Mesodermal cell (in vitro differentiated cells): Measurements from ENCODE around the gene CCN6.
A peak's percentile ranks its signal among the peaks of the same experiment; 100 is the strongest.
"Not testable (repeated sequence)": the region's sequence is repeated elsewhere in the genome, so short reads cannot be mapped to it uniquely, and the experiment has no call there.

ENCODE experiments used
- H3K27ac ChIP-seq: 2 replicates; pipeline ENCODE4 v1.7.0; 2013; ENCODE audit warnings: mild to moderate bottlenecking, low read depth, low read length, moderate library complexity; ENCODE audit not compliant: severe bottlenecking
- H3K36me3 ChIP-seq: 2 replicates; pipeline ENCODE4 v1.7.1; 2013; ENCODE audit warnings: mild to moderate bottlenecking, low read length, moderate library complexity; ENCODE audit not compliant: control insufficient read depth, insufficient read depth
- H3K4me1 ChIP-seq: one replicate; pipeline ENCODE4 v1.7.1; 2013; ENCODE audit warnings: mild to moderate bottlenecking, low read length; ENCODE audit not compliant: insufficient read depth, control insufficient read depth, poor library complexity, severe bottlenecking
- H3K4me3 ChIP-seq: 2 replicates; pipeline ENCODE4 v1.7.0; 2013; ENCODE audit warnings: low read length, control low read depth, mild to moderate bottlenecking; ENCODE audit not compliant: insufficient read depth, poor library complexity, severe bottlenecking; ENCODE audit errors: extremely low read depth
- H3K9me3 ChIP-seq: 2 replicates; pipeline ENCODE4 v1.7.1; 2013; ENCODE audit warnings: mild to moderate bottlenecking, low read length, moderate library complexity; ENCODE audit not compliant: control insufficient read depth
- WGBS, 2 experiments: methylation state at CpG; one replicate each; pipeline ENCODE4 v1.1.5; 2013; ENCODE audit warnings: missing lambda C conversion rate in 2 of 2; ENCODE audit not compliant: insufficient coverage in 2 of 2; 5-methylcytosine and 5-hydroxymethylcytosine counted together

Gene CCN6

DNA sequence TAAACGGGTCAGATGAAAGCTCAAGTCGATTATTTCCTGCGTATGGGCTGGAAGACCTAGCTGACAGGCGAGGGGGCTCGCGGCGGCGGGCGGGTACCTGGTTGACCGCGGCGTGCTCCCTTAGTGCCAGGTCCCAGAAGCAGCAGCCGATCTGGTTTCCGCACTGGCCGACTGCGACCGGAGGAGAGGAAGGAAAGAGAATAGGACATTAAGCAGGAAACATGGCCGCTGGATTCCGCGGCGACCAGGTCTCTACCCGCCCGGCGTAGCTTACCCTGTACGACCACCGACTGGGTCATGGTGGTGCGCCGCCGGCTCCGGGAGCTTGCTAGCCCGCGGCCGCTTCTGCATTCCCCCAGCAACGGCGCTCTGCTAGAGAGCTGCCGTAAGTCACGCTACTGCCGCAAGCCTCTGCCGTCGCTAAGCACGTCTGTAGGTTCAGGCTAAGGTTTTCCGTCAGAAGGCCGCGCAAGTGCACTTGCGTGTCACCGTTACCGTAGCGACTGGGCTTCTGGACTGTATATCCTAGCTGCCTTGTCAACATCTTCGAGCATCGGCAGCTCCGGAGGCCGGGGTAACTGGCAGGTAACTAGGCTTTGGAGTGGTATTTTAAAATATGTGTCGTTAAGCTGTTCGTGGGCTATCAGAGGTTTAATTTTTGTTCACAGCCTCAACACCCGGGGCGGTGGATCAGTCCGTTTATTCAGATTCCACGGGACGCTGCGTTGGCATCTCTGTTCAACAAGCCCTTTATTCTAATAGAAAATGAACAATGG is 33.4 kb downstream of the CCN6 start, which contains the start of the genes FAM229B and TUBE1:
Gene FAM229B (plus strand): TSS at position 456 of the 776 bp plus-strand sequence. CDS start 11,693 bp downstream, outside the sequence.
Gene TUBE1 (minus strand): TSS at position 347 of the 776 bp plus-strand sequence. CDS start 48 bp downstream, at position 299.
- H3K36me3 ChIP-seq = peaks cover 11% of the 10 kb centered on the region
- peak within 1 kb of the TSS; percentile 81 for H3K4me3 ChIP-seq
- no peaks in the 10 kb centered on the region for H3K9me3 ChIP-seq
- H3K4me1 ChIP-seq = peaks cover 3% of the 10 kb centered on the region
- H3K27ac ChIP-seq = peak within 1 kb of the TSS; percentile 78
- 0 to 1% methylated on average over 50 to 57 of the region's 60 CpGs for WGBS, 2 experiments

DNA sequence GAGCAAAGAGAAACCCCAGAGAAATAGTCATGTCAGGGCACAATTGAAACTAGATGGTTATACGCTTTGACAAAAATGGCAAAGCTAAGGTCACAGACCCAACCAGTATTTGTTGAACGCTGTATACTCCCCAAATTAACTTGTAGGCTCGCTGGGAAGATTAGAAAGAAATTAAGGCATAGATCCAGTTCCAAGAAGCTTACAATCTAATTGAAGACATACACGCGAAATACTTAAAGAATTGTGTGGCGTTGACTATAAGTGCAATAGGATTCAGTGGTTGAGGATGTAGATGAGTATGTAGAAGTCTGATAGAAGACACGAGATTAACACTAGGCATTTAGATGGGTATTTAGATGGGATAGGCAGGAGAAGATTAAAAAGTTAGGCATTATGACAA is 34.0 kb downstream of the CCN6 start:
- Histone ChIP-seq H3K27ac (peak overlapping the region; percentile 72), H3K9me3 (no peaks in the 10 kb centered on the region), H3K36me3 (peaks cover 11% of the 10 kb centered on the region), H3K4me3 (peak overlapping the region; percentile 81), H3K4me1 (peaks cover 3% of the 10 kb centered on the region)
- 38 to 55% methylated on average over 5 to 6 of the region's 7 CpGs for WGBS, 2 experiments

DNA sequence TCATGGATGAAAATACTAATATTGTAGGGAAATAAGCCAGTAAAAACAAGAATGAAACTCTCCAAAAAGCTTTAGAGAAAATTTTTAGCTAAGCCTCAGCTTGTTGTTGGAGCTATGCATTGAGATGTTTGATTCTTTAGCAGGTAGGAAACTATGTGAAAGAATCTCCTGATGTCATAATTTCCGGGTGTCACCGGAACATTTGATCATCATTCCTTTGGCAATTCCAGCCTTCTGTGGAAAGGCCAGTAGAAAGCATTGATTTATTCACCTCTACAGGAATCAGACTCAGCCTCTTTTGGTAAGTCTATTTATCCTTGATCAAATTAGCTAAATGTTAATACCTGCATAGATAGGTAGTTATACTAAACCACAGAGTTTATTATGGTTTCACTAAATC is 43.0 kb downstream of the CCN6 start:
- WGBS, 2 experiments = 92 to 100% methylated on average over 2 of the region's 2 CpGs
- Histone ChIP-seq H3K36me3 (no peaks in the 10 kb centered on the region), H3K27ac (no peak overlapping the region), H3K9me3 (no peaks in the 10 kb centered on the region), H3K4me3 (no peak overlapping the region), H3K4me1 (no peaks in the 10 kb centered on the region)

DNA sequence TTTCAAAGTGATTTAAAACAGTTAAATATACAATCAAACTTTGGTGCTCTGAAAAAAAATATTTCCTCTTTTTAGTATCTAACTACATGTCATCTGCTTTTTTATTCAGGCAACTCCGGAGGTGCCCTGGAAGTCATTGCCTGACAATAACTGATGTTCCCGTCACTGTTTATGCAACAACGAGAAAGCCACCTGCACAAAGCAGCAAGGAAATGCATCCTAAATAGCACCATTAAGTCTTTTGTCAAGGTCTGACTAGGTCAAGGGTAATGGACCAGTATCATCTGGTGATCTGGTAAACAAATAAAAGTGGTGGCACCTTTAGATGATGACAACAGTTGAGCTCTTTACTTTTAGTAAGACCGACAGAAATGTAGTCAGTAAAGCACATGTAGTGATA is 46.7 kb downstream of the CCN6 start:
- no peaks in the 10 kb centered on the region for H3K4me1 ChIP-seq
- H3K4me3 ChIP-seq = no peak overlapping the region
- no peaks in the 10 kb centered on the region for H3K9me3 ChIP-seq
- no peaks in the 10 kb centered on the region for H3K36me3 ChIP-seq
- no peak overlapping the region for H3K27ac ChIP-seq
- WGBS, 2 experiments = 53 to 69% methylated on average over 2 to 3 of the region's 4 CpGs

DNA sequence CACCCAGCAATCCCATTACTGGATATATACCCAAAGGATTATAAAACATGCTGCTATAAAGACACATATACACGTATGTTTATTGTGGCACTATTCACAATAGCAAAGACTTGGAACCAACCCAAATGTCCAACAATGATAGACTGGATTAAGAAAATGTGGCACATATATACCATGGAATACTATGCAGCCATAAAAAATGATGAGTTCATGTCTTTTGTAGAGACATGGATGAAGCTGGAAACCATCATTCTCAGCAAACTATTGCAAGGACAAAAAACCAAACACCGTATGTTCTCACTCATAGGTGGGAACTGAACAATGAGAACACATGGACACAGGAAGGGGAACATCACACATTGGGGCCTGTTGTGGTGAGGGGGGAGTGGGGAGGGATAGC is 52.1 kb downstream of the CCN6 start:
- not testable (repeated sequence) for H3K27ac ChIP-seq, H3K9me3 ChIP-seq, H3K4me3 ChIP-seq, H3K36me3 ChIP-seq, H3K4me1 ChIP-seq
- WGBS, 2 experiments = no CpG with 5 or more reads among the region's 2 CpGs

DNA sequence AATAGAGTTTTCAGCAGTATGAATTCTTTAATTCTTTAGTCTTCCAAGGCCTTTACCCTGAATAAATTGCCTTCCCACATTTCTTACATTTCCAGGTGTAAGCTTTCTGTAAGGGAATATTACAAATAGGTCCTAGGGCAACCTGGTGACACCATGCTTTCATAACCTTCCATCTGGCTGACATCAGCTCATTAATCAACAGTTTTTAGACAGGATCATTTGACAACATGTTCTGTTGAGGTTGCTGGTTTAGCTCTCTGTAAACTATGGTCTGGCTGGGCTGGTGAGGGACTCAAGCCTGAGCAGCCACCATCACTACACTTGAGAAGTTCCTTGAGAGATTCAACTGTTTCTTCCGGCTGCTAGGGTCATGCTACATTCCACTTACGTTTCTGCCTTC is 52.7 kb downstream of the CCN6 start:
- Histone ChIP-seq H3K9me3 (no peaks in the 10 kb centered on the region), H3K36me3 (no peaks in the 10 kb centered on the region), H3K27ac (no peak overlapping the region), H3K4me3 (no peak overlapping the region), H3K4me1 (no peaks in the 10 kb centered on the region)
- WGBS, 2 experiments = 100% methylated on average over 1 of the region's 2 CpGs; no CpG with 5 or more reads in 1 of the 2 experiments

DNA sequence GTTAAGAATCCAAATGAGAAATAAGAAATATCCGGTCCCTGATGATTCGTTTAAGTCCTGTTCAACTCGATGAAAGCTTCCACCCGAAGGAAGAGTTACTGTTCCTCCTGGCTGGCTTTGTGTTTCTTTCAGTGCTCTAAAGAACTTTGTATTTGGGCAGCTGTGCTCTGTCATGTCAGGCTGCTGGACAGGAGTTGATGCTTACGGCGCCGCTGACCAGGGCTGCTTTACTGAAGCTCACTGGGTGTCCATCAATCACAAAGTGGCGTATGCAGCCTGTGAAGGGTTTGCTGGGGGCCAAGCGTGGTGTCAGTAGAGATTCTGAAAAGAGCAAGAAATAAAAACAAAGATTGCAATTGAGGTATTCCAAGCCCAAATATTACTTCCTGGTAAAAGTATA is 55.4 kb downstream of the CCN6 start:
- H3K4me3 ChIP-seq = no peak overlapping the region
- WGBS, 2 experiments = 73 to 82% methylated on average over 8 of the region's 9 CpGs
- H3K4me1 ChIP-seq = peaks cover 5% of the 10 kb centered on the region

DNA sequence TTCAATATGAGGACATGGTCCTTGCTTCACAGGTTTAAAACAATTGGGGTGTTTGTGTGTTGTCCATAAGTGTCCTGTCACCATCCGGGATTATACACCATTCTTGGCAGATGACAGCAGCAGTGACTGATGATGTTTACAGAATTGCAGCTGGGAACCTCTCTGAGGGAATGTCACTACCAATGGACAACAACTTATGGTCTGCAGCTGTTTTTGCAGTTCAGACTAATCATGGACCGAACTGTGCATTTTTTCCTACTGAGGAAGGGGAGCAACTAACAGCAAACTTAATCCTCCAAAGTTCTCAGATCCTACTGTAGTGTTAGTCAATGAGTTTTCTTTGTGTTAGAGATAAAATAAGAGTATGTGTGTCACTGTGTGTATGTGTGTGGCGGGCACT is 59.5 kb downstream of the CCN6 start:
- Histone ChIP-seq H3K9me3 (no peaks in the 10 kb centered on the region), H3K27ac (peak overlapping the region; percentile 24), H3K36me3 (no peaks in the 10 kb centered on the region), H3K4me1 (peaks cover 5% of the 10 kb centered on the region), H3K4me3 (no peak overlapping the region)
- 76 to 100% methylated on average over 2 of the region's 3 CpGs for WGBS, 2 experiments

More for the DNA sequence above, 55.4 kb downstream of the CCN6 start:
- Histone ChIP-seq H3K36me3 (no peaks in the 10 kb centered on the region), H3K9me3 (no peaks in the 10 kb centered on the region), H3K27ac (no peak overlapping the region)

DNA sequence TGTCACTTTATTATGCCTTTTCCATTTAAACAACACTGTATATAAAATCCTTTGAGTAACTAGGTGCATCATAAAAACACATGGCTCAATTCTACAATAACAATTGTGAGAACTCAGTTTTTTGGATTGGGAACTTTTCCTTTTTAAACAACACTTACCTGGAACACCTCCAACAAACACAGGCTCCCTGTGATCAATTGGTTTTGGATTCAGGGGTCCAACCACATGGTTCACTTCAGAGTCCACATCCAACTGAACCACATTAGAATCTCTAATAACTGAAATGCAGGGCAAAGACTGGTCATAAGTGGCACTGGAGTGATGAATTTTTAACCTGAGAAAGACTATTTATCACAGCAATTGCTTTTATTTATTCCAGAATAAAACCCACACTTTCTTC is 60.0 kb downstream of the CCN6 start:
- Histone ChIP-seq H3K36me3 (no peaks in the 10 kb centered on the region), H3K27ac (no peak overlapping the region), H3K4me3 (no peak overlapping the region), H3K9me3 (no peaks in the 10 kb centered on the region), H3K4me1 (peaks cover 5% of the 10 kb centered on the region)

DNA sequence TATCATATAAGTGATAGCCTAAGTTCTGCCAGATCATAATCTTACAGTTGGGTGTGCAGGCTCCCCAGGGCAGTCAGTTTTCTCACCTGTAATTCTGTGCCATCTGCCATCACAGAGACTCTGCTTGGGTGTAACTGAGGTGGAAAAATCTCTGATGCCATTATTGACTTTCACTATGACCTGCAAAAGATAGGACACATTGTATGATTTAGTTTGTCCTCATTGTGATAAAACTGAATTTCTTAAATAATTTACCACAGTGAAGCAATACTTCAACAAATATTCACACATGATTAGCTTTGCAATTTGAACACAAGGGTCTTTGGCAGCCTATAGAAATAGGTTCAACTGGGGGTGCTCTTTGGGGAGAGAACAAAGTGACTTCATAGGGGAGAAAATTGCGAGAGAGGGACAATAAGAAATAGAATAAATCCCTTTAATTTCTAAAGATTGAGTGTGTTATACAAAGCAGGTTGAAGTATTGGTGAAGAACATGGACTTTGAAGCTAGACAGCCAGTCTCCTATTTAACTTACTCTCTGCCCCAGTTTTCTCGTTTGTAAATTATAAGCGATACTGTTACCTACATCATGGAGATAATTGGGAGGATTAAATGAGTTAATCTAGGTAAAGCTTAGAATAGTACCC is 60.8 kb downstream of the CCN6 start:
- no peak overlapping the region for H3K4me3 ChIP-seq
- no peak overlapping the region for H3K27ac ChIP-seq
- H3K4me1 ChIP-seq = peaks cover 5% of the 10 kb centered on the region
- WGBS, 2 experiments = 100% methylated on average over 1 of the region's 3 CpGs; no CpG with 5 or more reads in 1 of the 2 experiments
- no peaks in the 10 kb centered on the region for H3K36me3 ChIP-seq
- H3K9me3 ChIP-seq = no peaks in the 10 kb centered on the region

DNA sequence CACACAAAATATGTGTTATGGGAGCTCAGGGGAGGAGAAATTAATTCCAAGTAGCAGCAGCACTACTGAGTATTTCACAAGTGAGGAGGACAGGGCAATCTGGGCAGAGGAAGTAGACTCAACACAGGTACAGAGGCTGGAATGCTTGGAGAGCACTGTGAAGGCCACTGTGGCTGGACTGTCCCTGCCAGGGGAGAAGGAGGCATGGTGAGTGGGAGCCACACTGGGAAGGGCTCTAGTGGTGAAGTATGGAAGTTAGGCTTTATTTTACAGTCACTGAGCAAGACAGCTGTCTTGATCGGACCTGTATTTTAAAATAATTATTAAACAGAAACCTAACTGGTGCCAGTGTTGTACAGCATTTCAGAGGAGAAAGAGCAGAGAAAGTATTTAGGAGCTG is 62.3 kb downstream of the CCN6 start:
- no peak overlapping the region for H3K4me3 ChIP-seq
- H3K36me3 ChIP-seq = no peaks in the 10 kb centered on the region
- no peak overlapping the region for H3K27ac ChIP-seq
- WGBS, 2 experiments = no CpG with 5 or more reads among the region's 1 CpG
- H3K9me3 ChIP-seq = no peaks in the 10 kb centered on the region
- peaks cover 5% of the 10 kb centered on the region for H3K4me1 ChIP-seq
